Stimulated activated CD8-positive, alpha-beta memory T cell treated with anti-CD3 and anti-CD28 coated beads, Interleukin-12 subunit alpha, Interleukin-12 subunit beta, amount 100 ng/mL, for 4 hours (primary cell): ENCODE data around the gene A2M.

Experiments
- DNase-seq: peaks from one replicate; pipeline ENCODE4 v3.0.0-alpha.2; 2020; ENCODE audit warnings: low read depth

A2M gene

DNA sequence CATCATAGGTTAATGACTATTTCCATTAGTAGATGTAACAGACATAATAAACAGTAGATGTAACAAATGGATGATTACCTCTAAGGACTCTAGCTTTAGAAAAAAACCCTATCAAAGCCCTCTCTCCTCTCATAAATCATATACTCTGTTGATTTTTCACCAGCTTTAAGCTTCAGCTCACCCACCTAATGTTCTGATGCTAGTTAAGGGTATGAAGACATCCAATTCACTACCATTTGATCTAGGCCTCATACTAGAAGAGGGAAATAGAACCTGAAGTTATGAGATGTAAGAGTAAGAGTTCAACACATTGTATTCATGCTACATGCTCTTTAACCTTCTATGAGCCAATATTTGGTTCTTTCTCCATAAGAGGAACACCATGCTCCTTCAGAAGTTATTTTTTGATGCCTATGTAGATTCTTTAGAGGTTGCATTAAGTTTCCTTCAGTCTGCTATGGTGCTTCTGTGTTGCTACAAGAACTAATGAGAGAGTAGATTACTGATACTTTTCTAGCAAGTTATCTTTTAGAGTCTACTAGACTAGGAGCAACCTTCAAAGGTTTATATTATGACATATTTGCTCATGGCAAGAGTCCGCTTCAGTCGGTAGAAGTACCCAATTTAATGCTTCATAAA lies 16.0 kb downstream of the A2M start:
- DNase-seq, result no peak

DNA sequence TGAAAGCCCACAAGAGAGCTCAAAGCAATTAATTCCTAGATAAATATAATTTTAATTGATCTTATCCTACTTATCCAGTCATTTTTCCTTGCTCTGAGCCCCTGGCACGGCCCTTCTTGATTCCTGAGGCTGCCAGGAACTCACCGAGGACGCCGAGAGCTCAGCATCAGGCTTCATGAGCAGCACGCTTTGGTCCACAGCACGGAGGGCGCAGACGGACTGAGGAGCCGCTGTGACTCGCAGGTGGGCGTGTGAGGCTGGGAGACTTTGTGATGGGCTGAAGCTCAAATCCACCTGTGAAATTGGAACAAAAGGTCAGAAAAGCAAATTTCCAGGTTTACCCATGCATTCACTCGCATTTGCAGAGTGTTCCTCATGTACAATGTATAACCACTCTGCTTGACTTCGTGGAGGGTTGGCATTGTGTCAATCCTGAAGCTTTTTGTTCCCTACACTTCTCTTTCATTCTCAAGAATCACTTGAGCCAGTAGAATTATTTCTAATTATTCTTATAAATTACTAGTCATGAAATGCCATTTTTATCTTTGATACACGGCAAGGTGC lies 17.2 kb downstream of the A2M start:
- no peak for DNase-seq

DNA sequence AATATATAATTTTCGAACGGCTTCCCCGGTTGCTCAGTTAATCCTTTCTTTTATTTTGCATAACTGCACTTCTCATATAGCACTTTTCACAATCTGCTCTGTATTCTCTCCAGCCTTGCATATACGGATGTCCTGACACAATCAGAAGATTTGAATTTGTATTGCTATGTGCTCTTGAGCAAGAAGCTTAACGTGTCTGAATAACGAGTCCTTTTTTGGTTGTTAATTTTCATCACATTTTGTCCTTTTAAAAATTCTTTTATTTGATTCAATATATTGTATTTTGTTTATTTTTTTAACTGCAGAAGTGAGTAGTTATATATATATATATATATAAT lies 17.6 kb downstream of the A2M start:
- DNase-seq, result no peak

- DNase-seq, result no peak
These were observed 19.0 kb downstream of the A2M start for GRCh38 chr12:9096563-9097176.

GRCh38 chr12:9095322-9095721 lies 20.4 kb downstream of the A2M start:
- no peak for DNase-seq

DNA sequence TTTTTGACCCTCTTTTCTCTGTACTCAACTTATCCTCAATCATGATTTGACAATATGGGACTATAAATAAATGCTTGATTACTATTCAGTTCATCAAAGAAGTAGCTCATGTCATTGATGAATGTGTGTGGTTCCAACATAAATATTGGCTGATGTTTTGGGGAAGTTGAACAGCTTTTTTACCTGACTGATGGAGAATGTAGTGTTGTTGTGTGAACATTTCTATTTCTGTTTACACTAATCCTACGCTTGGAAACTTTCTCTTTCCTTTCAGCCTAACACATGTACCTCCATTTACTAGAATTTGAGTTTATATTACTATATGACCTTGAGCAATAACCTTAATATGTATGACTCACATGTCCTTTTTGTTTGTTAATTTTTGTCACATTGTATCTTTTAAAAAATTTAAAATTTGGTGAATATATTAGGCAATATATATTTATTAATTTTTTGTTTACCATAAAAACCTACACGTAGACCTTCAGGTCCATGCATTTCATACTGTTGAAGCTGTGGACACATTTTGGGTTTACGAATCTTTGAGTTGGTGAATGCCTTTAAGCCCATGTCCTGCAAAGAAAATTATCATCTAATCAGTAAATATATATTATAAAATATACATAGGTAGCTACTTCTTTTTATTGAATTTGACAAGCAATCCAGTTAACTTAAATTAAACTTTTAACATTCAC lies 21.1 kb downstream of the A2M start:
- DNase-seq, result no peak

DNA sequence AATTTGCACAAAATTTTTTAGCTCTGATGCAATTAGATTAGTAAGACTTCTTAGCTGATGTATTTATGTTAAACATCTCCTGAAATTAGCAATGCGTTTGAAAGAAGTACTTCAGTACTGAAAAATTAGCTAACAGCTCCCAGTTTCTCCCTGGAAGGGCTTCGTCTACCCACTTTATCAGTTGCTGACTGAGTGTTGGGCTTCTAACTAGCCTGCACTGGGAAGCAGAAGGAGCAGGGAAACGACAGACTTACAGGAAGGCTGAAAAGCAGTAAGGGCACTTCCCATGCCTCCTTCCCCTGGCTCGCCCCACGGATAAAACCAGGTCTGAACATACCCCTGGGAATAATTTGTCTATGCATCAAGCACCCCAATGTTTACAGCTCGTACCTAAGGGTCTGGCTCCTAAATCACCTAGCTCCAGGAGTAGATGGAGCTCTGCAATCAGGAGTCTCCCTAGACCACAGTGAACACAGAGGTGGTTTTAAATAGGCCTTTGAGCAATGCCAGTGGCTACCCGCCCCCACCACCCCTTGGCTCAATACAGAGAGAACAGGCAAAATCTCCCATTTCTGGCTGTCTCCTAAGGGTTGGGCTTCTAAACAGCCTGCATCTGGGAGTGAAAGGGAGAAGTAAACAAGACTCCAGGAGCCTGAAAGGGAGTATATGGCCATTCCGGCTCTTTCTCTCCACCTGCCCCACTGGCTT lies 23.7 kb downstream of the A2M start:
- no peak for DNase-seq

DNA sequence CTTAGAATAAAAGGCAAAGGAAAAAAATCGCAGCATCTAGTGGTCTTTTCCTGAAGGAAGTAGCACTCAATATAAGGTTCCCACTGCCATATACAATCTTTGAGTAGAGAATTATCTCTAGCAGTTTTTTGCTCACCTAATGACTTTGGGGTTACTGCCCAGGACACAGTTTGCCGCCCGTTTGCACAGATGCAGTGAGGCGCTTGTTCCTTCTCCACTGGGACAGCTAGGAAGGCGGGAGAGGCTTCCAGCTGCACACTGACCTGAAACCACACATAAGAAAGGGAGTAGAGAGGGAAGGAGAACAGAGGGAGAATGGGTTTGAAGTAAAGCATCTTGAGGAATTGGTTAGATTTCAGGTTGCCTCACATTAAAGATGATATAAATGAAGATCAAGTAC lies 25.5 kb downstream of the A2M start:
- no peak for DNase-seq

DNA sequence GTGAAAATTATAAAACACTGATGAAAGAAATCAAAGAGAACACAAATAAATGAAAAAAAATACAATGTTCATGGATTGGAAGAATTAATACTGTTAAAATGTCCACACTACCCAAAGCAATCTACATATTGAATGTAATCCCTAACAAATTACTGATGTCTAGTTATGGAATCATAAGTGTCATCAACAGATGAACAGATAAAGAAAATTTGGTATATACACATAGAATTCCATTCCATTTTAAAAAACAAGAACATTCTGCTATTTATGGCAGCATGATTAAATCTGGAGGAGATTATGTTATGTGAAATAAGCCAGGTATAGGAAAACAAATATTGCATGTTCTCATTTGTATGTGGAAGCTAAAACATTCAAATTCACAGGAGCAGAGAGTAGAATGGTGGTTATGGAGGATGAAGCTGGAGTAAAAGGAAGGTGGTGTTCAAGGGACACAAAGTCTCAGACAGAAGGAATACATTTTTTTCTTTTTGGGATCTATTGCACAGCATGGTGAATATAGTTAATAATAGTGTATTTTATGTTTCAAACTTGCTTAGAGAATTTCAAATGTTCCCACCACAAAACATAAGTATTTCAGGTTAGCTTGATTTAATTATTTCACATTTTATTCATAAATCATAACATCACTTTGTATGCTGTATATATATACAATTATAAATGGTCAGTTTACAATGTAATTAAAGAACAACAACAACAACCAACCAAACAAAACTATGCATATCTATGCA lies 28.5 kb downstream of the A2M start:
- no peak for DNase-seq

- DNase-seq, result no peak
These were observed 29.6 kb downstream of the A2M start for GRCh38 chr12:9086087-9086486.

DNA sequence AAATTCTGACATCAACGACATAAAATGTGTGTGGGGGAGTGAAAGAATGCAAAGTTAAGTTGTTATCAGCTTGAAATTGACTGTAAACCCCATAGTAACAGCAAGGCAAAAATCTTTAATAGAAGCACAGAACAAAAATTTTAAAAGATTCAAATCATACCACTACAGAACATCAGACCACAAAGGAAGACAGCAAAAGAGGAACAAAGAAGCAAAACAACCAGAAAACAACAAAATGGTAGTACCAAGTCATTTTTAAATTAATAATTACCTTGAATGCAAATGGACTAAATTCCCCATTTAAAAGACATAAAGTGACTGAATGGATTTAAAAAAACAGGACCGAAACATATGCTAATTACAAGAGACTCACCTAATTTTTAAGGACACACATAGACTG lies 31.3 kb downstream of the A2M start:
- no peak for DNase-seq

DNA sequence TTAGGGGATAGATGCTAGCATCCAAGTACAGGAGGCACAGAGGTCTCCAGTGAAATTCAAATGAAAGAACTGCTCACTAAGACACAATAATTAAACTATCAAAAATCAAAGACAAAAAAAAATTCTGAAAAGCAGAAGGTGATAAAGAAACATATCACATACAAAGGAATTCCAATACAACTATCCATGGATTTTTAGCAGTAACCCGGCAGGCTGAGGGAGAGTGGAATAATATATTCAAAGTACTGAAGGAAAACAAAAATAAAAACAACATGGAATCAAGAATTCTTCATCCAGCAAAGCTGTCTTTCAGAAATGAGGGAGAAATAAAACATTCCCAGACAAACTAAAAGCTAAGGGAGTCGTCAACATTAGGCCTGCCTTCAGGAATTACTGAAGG lies 31.9 kb downstream of the A2M start:
- DNase-seq, result no peak

- no peak for DNase-seq
These were observed 33.9 kb downstream of the A2M start for GRCh38 chr12:9081667-9082427.

DNA sequence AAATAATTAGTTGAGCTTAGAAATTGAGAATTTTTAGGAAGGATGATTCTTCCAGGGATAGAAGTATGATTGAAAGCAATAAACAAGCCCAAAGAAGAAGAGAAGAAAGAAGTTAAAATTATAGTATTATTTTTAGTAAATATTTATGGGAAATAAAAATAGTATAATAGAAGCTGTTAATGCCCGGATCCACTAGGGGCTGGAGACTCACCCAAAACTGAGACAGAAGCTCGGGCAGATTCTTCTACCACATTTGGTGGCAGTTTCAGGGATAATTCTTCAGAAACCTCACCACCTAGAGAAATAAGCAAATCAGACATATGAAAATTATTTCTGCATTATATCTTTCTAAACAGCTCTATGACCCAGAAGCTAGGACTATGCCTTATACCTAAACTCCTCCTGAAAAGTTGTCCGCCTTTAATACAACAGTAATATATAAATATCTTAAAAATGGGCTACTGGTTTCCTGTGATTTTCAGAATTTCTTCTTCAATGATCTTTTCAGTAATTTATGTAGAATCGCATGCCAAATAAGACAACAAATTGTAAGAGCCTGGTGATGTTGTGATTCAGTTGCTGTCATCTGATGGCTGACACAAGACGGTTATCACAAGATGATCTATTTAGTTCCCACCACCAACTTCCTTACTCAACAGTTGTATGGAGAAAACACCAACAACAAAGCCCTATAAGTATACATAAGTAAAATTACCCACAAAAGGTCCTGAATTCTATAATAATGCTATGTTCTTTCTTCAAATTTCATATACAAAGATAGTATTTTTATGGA lies 35.6 kb downstream of the A2M start:
- DNase-seq, result no peak

- DNase-seq, result no peak
These were observed 36.6 kb downstream of the A2M start for GRCh38 chr12:9079082-9079481.

GRCh38 chr12:9077152-9078031 lies 38.3 kb downstream of the A2M start:
- DNase-seq, result no peak

DNA sequence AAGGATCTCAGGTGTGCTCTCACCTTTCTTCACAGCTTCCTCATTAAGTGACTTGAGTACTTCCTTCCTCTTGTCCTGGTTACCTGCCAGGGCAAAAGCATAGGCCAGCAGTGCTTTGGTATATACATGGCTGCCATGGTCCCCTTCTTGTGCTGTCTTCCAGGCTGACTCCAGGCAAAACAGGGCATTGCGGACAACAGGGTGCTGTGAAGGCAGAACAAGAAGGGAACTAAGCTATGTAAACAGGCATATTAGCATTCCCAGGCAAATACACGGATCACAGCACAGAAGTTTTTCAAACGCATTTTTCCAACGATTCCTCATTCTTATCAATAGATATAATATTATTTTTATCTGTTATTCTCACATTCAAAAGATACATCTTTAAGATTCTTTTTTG lies 39.0 kb downstream of the A2M start:
- no peak for DNase-seq

- no peak for DNase-seq
These were observed 40.6 kb downstream of the A2M start for GRCh38 chr12:9075138-9075535.

- no peak for DNase-seq
These were observed 41.1 kb downstream of the A2M start for GRCh38 chr12:9074484-9075137.
